Measurements from ENCODE around the gene RNASEH2A.
"Not testable (repeated sequence)": the region's sequence is repeated elsewhere in the genome, so short reads cannot be mapped to it uniquely, and the experiment has no call there.

Gene RNASEH2A

GRCh38 chr19:12834566-12834943, 28.2 kb downstream of the RNASEH2A start, which contains the start of gene RTBDN:
Gene RTBDN, minus strand, starts transcription at chr19:12834579. Its CDS starts 4,600 bp downstream, at chr19:12829979.
- DNase-seq = no peak

- DNase-seq = no peak
Measured at GRCh38 chr19:12834976-12835757, 28.8 kb downstream of the RNASEH2A start.

- DNase-seq = no peak
Measured at GRCh38 chr19:12836529-12836863, 30.1 kb downstream of the RNASEH2A start.

- DNase-seq = no peak
Measured at GRCh38 chr19:12837225-12837624, 30.8 kb downstream of the RNASEH2A start.

- peak; percentile 32 for DNase-seq
Measured at GRCh38 chr19:12838182-12838885, 31.9 kb downstream of the RNASEH2A start, which contains the start of gene MAST1. Gene MAST1, plus strand, starts transcription at chr19:12838515. Its CDS starts 58 bp downstream, at chr19:12838573.

GRCh38 chr19:12838886-12839756, 32.7 kb downstream of the RNASEH2A start:
- peak; percentile 28 for DNase-seq

GRCh38 chr19:12840091-12841079, 34.0 kb downstream of the RNASEH2A start:
- peak; percentile 31 for DNase-seq

- DNase-seq = peak; percentile 21
Measured at GRCh38 chr19:12841094-12841493, 34.7 kb downstream of the RNASEH2A start.

GRCh38 chr19:12842511-12842910, 36.1 kb downstream of the RNASEH2A start:
- DNase-seq = no peak

- DNase-seq = no peak
Measured at GRCh38 chr19:12843328-12843727, 36.9 kb downstream of the RNASEH2A start.

- no peak for DNase-seq
Measured at GRCh38 chr19:12843999-12844732, 37.8 kb downstream of the RNASEH2A start.

GRCh38 chr19:12846613-12847012, 40.2 kb downstream of the RNASEH2A start:
- not testable (repeated sequence) for DNase-seq

- peak; percentile 80 for DNase-seq
Measured at GRCh38 chr19:12847159-12848139, 41.1 kb downstream of the RNASEH2A start.

- no peak for DNase-seq
Measured at GRCh38 chr19:12856653-12857052, 50.3 kb downstream of the RNASEH2A start.

GRCh38 chr19:12858041-12858928, 51.9 kb downstream of the RNASEH2A start:
- no peak for DNase-seq

GRCh38 chr19:12859546-12859945, 53.2 kb downstream of the RNASEH2A start:
- no peak for DNase-seq

Measured in CD4-positive, alpha-beta T cell treated with Interleukin-15 for 1 hour (primary cell).